Dermis lymphatic vessel endothelial cell (primary cell): ENCODE measurements around the gene EDEM2. TPM values are rescaled to one million over a fixed set of nuclear protein-coding genes. Genes with fewer than 3 reads are reported as not detected.

ENCODE experiments used
- total RNA-seq: library from RNA; depleted of rRNA; stranded (reverse); fragments of >200 nt; gene quantifications from 2 replicates; pipeline ENCODE4 v1.2.1, GENCODE V29; 2014

EDEM2 gene, protein sequence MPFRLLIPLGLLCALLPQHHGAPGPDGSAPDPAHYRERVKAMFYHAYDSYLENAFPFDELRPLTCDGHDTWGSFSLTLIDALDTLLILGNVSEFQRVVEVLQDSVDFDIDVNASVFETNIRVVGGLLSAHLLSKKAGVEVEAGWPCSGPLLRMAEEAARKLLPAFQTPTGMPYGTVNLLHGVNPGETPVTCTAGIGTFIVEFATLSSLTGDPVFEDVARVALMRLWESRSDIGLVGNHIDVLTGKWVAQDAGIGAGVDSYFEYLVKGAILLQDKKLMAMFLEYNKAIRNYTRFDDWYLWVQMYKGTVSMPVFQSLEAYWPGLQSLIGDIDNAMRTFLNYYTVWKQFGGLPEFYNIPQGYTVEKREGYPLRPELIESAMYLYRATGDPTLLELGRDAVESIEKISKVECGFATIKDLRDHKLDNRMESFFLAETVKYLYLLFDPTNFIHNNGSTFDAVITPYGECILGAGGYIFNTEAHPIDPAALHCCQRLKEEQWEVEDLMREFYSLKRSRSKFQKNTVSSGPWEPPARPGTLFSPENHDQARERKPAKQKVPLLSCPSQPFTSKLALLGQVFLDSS
- 73.5 and 91.8 TPM in 2 replicates for total RNA-seq

DNA sequence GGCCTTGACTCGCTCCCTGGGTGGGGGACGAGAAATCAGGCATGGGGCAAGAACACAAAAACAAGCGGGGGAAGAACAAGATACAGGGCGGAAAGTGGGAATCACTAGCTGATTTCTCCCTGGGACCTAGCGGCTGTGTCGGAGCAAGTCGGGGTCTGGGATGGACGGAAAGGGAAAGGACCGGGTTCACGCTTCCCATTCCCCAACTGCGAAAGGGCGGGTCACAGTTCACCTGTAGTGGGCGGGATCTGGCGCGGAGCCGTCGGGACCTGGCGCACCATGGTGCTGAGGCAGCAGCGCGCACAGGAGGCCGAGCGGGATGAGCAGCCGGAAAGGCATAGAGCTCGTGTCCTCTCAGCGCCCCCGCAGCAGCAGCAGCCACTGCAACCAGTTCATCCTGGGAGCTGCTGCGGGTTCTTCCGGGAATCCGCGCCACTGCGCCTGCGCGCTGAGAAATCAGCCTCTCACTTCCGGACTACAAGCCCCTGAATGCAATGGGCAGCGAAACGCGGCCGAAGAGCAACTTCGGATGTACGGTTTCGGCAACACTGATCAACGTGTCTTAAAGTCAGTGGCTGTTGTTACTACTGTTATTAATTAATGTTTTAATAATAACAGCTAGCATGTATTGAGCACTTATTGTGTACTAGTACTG is at the start of gene EDEM2:
TSS of gene EDEM2 (minus strand) at position 417 of the 655 bp plus-strand sequence. CDS start at position 339, 78 bp downstream.

GRCh38 chr20:35171753-35172433 is 24.8 kb upstream of the EDEM2 start, which contains the start of gene PROCR:
TSS of gene PROCR (plus strand) at chr20:35172072. CDS start at chr20:35172155, 83 bp downstream.

DNA sequence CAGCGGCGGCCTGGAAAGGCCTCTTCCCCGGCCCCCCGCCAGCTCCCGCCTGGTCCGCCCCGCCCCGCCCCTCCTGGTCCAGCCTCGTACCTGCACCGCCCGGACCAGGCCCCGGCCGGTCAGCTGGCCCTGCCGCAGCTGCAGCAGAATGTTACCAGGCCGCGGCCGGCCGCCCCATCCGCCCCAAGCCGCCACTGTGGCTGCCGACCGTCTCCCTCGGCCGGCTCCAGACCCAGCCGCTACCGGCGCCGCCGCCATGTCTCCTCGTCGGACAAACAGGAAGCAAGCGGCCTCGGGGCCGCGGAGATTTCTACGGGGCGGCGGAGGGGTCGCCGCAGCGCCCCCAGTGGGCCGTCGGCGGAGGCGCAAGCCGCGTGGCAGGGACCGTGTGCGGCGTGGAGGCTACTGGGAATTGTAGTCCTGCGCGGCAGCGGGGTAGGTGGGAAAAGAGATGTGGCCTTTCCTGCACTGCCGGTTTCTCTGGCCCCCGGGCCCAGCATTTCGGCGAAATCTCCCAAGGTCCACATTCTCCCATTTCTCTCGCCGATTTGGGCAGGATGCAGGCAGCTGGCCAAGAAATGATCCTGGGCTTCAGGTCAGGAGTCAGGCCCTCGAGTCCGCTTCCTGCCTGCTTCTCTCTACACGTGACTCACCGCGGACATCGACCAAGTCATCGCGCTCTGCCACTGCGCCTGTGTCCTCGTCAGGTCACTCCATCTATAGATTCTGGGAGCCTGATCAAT is 54.4 kb downstream of the EDEM2 start, which contains the start of gene TRPC4AP:
TSS of gene TRPC4AP (minus strand) at position 284 of the 743 bp plus-strand sequence. CDS start at position 258, 26 bp downstream.

Other genes starting within 250 kb of the EDEM2 start
- 56.3 and 59.9 TPM in 2 replicates for gene GSS, start 191.5 kb downstream of the EDEM2 start, total RNA-seq
- under 0.01 and 0.11 TPM in 2 replicates for gene MYH7B, start 191.5 kb downstream of the EDEM2 start, total RNA-seq
- gene TRPC4AP, start 54.5 kb downstream of the EDEM2 start, total RNA-seq, result 70.8 and 80.5 TPM in 2 replicates
- gene PROCR, start 24.7 kb upstream of the EDEM2 start, total RNA-seq, result 105 and 108 TPM in 2 replicates
- gene MMP24, start 79.4 kb upstream of the EDEM2 start, total RNA-seq, result 0.09 and 0.11 TPM in 2 replicates
- gene MMP24OS, start 130.8 kb upstream of the EDEM2 start, total RNA-seq, result 4.9 and 5.3 TPM in 2 replicates
- gene EIF6, start 137.4 kb upstream of the EDEM2 start, total RNA-seq, result 143 and 153 TPM in 2 replicates
- under 0.01 TPM in 1 of 2 replicates, not detected in the other for gene FAM83C, start 145.1 kb upstream of the EDEM2 start, total RNA-seq